ENCODE results near the gene OGDH. TPM values are rescaled to one million over a fixed set of nuclear protein-coding genes. Genes with fewer than 3 reads are reported as not detected.

The OGDH gene
- total and polyA plus RNA-seq, 8 donors, result 46.6 to 184 (median 56.1) TPM

- intact Hi-C loops (cut with DNase I), result no loop called here
- ATAC-seq (peak; percentile 98), DNase-seq (peak; percentile 89 to 99 (median 94))
- Histone ChIP-seq H3K27ac (peak within 1 kb of the TSS; percentile 95), H3K27me3 (no peaks in the 10 kb centered on the region), H3K4me1 (peaks cover 25 to 39% of the 10 kb centered on the region in 2 donors), H3K9me3 (no peaks in the 10 kb centered on the region), H3K4me3 (peak within 1 kb of the TSS; percentile 89 to 90), H3K36me3 (no peaks in the 10 kb centered on the region)
- TF ChIP-seq, protein P1, sequence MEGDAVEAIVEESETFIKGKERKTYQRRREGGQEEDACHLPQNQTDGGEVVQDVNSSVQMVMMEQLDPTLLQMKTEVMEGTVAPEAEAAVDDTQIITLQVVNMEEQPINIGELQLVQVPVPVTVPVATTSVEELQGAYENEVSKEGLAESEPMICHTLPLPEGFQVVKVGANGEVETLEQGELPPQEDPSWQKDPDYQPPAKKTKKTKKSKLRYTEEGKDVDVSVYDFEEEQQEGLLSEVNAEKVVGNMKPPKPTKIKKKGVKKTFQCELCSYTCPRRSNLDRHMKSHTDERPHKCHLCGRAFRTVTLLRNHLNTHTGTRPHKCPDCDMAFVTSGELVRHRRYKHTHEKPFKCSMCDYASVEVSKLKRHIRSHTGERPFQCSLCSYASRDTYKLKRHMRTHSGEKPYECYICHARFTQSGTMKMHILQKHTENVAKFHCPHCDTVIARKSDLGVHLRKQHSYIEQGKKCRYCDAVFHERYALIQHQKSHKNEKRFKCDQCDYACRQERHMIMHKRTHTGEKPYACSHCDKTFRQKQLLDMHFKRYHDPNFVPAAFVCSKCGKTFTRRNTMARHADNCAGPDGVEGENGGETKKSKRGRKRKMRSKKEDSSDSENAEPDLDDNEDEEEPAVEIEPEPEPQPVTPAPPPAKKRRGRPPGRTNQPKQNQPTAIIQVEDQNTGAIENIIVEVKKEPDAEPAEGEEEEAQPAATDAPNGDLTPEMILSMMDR (IDR thresholded peaks at IDR 0.05), result no peak
Observed at GRCh38 chr7:44748045-44748947, 141.9 kb downstream of the OGDH start, which contains the start of gene ZMIZ2. ZMIZ2 (plus strand) TSS chr7:44748847; CDS start chr7:44756250, 7,403 bp downstream.

GRCh38 chr7:44748948-44749731, 142.7 kb downstream of the OGDH start:
- ATAC-seq, result peak; percentile 1
- no peak for DNase-seq
- intact Hi-C loops (cut with DNase I), result no loop called here

DNA sequence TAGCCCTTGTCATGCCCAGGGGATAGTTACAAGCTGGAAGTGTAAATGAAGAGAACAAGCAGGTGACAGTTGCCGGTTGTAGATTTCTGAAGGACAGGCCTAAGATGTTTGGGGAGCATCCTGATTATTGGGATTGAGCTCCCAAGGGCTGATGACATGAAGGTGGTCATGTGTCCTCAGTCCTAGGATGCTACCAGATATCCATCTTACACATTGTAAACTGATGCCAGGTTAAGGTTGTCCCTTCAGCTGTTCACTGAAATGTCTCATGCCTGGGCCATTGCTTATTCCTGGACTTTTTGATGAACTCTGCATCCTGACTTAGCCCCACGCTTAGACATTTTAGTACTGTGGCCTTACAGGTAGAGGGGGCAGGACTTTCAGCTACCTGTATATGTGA, 143.6 kb downstream of the OGDH start:
- H3K27ac ChIP-seq, result no peak overlapping the region
- TF ChIP-seq, protein P1 (IDR thresholded peaks at IDR 0.05), result no peak
- H3K4me3 ChIP-seq, result peak overlapping the region in 1 of 2 donors; percentile 89
- peaks cover 25 to 47% of the 10 kb centered on the region in 2 donors for H3K4me1 ChIP-seq
- no peaks in the 10 kb centered on the region for H3K9me3 ChIP-seq
- no peak for ATAC-seq
- no peaks in the 10 kb centered on the region for H3K36me3 ChIP-seq
- intact Hi-C loops (cut with DNase I), result no loop called here
- no peak for DNase-seq
- no peaks in the 10 kb centered on the region for H3K27me3 ChIP-seq

More at GRCh38 chr7:44748948-44749731, 142.7 kb downstream of the OGDH start:
- no peaks in the 10 kb centered on the region for H3K9me3 ChIP-seq
- peaks cover 25 to 38% of the 10 kb centered on the region in 2 donors for H3K4me1 ChIP-seq
- TF ChIP-seq, protein P1 (IDR thresholded peaks at IDR 0.05), result no peak
- H3K4me3 ChIP-seq, result peak overlapping the region; percentile 89 to 90
- peak overlapping the region; percentile 44 to 95 for H3K27ac ChIP-seq
- no peaks in the 10 kb centered on the region for H3K27me3 ChIP-seq
- H3K36me3 ChIP-seq, result no peaks in the 10 kb centered on the region

DNA sequence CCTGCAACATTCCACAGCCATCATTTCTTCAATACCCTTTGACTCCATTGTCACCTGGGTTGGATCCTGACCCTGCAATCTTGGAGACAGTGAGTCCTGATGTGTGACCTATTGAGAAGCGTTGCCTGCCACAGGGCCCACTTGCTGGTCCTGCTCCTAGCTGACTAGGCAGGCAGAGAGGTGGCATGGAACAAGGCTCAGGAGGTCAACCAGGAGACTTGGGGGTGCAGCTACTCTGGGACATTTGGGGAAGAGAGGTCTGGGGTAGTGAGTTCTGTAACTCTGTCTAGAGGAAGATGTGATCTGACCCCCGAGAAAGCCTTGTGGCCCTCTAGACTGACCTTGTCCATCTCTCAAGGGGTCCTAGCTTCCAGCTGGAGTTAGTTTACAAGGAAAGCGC, 144.0 kb downstream of the OGDH start:
- Histone ChIP-seq H3K4me3 (peak overlapping the region in 1 of 2 donors; percentile 89), H3K4me1 (peaks cover 28 to 51% of the 10 kb centered on the region in 2 donors), H3K27ac (peak overlapping the region in 1 of 2 donors; percentile 39), H3K9me3 (no peaks in the 10 kb centered on the region), H3K36me3 (no peaks in the 10 kb centered on the region), H3K27me3 (no peaks in the 10 kb centered on the region)
- no peak for DNase-seq
- intact Hi-C loops (cut with DNase I), result no loop called here
- ATAC-seq, result no peak
- TF ChIP-seq, protein P1 (IDR thresholded peaks at IDR 0.05), result no peak
